ENCODE data around the gene ALG9.
A peak's percentile ranks its signal among the peaks of the same experiment; 100 is the strongest.

Gene ALG9

GRCh38 chr11:111841370-111842053 lies 29.9 kb downstream of the ALG9 start (continued):
- TF ChIP-seq, protein P1, sequence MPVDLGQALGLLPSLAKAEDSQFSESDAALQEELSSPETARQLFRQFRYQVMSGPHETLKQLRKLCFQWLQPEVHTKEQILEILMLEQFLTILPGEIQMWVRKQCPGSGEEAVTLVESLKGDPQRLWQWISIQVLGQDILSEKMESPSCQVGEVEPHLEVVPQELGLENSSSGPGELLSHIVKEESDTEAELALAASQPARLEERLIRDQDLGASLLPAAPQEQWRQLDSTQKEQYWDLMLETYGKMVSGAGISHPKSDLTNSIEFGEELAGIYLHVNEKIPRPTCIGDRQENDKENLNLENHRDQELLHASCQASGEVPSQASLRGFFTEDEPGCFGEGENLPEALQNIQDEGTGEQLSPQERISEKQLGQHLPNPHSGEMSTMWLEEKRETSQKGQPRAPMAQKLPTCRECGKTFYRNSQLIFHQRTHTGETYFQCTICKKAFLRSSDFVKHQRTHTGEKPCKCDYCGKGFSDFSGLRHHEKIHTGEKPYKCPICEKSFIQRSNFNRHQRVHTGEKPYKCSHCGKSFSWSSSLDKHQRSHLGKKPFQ (tag by site-specific recombination; IDR thresholded peaks at IDR 0.05) = no peak
- no peak for TF ChIP-seq ZFP69B (tag by site-specific recombination; IDR thresholded peaks at IDR 0.05)
- TF ChIP-seq ZNF561 (tag by site-specific recombination; IDR thresholded peaks at IDR 0.05; ENCODE audit: borderline replicate concordance) = 0 out of 2 replicates have a peak, but pooled peaks have one; percentile 24
- no peak for TF ChIP-seq ZNF114 (tag by site-specific recombination; IDR thresholded peaks at IDR 0.05)
- no peak for TF ChIP-seq ZNF585B (tag by site-specific recombination; IDR thresholded peaks at IDR 0.05)
- no peak for TF ChIP-seq ZNF747 (tag by site-specific recombination; IDR thresholded peaks at IDR 0.05)
- no peak for TF ChIP-seq ZBTB7A (tag by site-specific recombination; IDR thresholded peaks at IDR 0.05; ENCODE audit: low read depth)
- TF ChIP-seq ZXDB (tag by site-specific recombination; IDR thresholded peaks at IDR 0.05) = no peak
- TF ChIP-seq ZNF221 (tag by site-specific recombination; IDR thresholded peaks at IDR 0.05; ENCODE audit: borderline replicate concordance) = no peak
- TF ChIP-seq ZNF654 (tag by site-specific recombination; IDR thresholded peaks at IDR 0.05; ENCODE audit: low read depth) = peak; percentile 85
- no peak for TF ChIP-seq ZNF580 (tag by site-specific recombination; IDR thresholded peaks at IDR 0.05)
- no peak for TF ChIP-seq ZFHX2 (tag by site-specific recombination; conservative IDR thresholded peaks at IDR 0.05)
- no peak for TF ChIP-seq ZNF426 (tag by site-specific recombination; IDR thresholded peaks at IDR 0.05)
- no peak for TF ChIP-seq ZNF48 (tag by site-specific recombination; IDR thresholded peaks at IDR 0.05)
- no peak for TF ChIP-seq ZNF777 (tag by site-specific recombination; IDR thresholded peaks at IDR 0.05; ENCODE audit: borderline replicate concordance)
- no peak for TF ChIP-seq ZNF239 (tag by site-specific recombination; IDR thresholded peaks at IDR 0.05)
- TF ChIP-seq ZNF169 (tag by site-specific recombination; IDR thresholded peaks at IDR 0.05) = no peak
- no peak for TF ChIP-seq ZNF548 (tag by site-specific recombination; IDR thresholded peaks at IDR 0.05)
- no peak for TF ChIP-seq ZNF132 (tag by site-specific recombination; IDR thresholded peaks at IDR 0.05; ENCODE audit: borderline replicate concordance)
- TF ChIP-seq SETDB1 (IDR thresholded peaks at IDR 0.05; ENCODE audit: insufficient read length, low read length) = no peak
- no peak for TF ChIP-seq KLF17 (tag by site-specific recombination; IDR thresholded peaks at IDR 0.05)
- no peak for TF ChIP-seq OSR2 (tag by site-specific recombination; IDR thresholded peaks at IDR 0.05)
- TF ChIP-seq ZNF416 (tag by site-specific recombination; IDR thresholded peaks at IDR 0.05) = no peak
- no peak for TF ChIP-seq SALL2 (tag by site-specific recombination; IDR thresholded peaks at IDR 0.05; ENCODE audit: borderline replicate concordance)
- 0 out of 2 replicates have a peak, but pooled peaks have one; percentile 17 for TF ChIP-seq ZNF639 (tag by site-specific recombination; IDR thresholded peaks at IDR 0.05)
- no peak for TF ChIP-seq ZNF184 (tag by site-specific recombination; IDR thresholded peaks at IDR 0.05)
- peak; percentile 87 for TF ChIP-seq INSM2 (tag by site-specific recombination; IDR thresholded peaks at IDR 0.05)
- peak; percentile 77 for TF ChIP-seq GLIS1 (tag by site-specific recombination; IDR thresholded peaks at IDR 0.05)
- no peak for TF ChIP-seq ZNF610 (tag by site-specific recombination; IDR thresholded peaks at IDR 0.05; ENCODE audit: borderline replicate concordance)
- no peak for TF ChIP-seq ZNF341 (tag by site-specific recombination; IDR thresholded peaks at IDR 0.05; ENCODE audit: low read depth)
- TF ChIP-seq ZNF571 (tag by site-specific recombination; IDR thresholded peaks at IDR 0.05) = no peak
- TF ChIP-seq ZNF555 (tag by site-specific recombination; conservative IDR thresholded peaks at IDR 0.05) = no peak
- TF ChIP-seq ZNF510 (tag by site-specific recombination; IDR thresholded peaks at IDR 0.05; ENCODE audit: insufficient replicate concordance) = no peak

Measured in HEK293 (cell line).